Activated CD4-positive, alpha-beta T cell treated with anti-CD3 and anti-CD28 coated beads, Interleukin-2, amount 10 ng/mL, durations not matched to agents 24 days and 14 days (primary cell): Measurements from ENCODE around the gene QSOX2. TPM values are rescaled to one million over a fixed set of nuclear protein-coding genes. Genes with fewer than 3 reads are reported as not detected.

Experiments used
- DNase-seq: peaks from one replicate; pipeline ENCODE4 v3.0.0; 2022
- H3K27ac Mint-ChIP-seq: one replicate; pipeline ENCODE4 v1.8.0; 2022; ENCODE audit warnings: mild to moderate bottlenecking, mixed read lengths
- H3K27me3 Mint-ChIP-seq: one replicate; pipeline ENCODE4 v1.8.0; 2022; ENCODE audit warnings: mixed read lengths
- H3K36me3 Mint-ChIP-seq: one replicate; pipeline ENCODE4 v1.8.0; 2022; ENCODE audit warnings: low read depth, mild to moderate bottlenecking, mixed read lengths
- H3K4me1 Mint-ChIP-seq: one replicate; pipeline ENCODE4 v1.8.0; 2021; ENCODE audit warnings: mixed read lengths
- H3K4me3 Mint-ChIP-seq: one replicate; pipeline ENCODE4 v1.8.0; 2022; ENCODE audit warnings: mild to moderate bottlenecking, moderate library complexity, mixed read lengths
- H3K9me3 Mint-ChIP-seq: one replicate; pipeline ENCODE4 v1.8.0; 2021; ENCODE audit warnings: mixed read lengths
- intact Hi-C: fragments of 100-400 bp; cut with micrococcal nuclease; formaldehyde crosslinking; loops from one replicate; pipeline ENCODE4 v1.15.1; 2023
- total RNA-seq: library from RNA; stranded (reverse); gene quantifications from 2 replicates; pipeline ENCODE4 v1.2.3, GENCODE V29; 2022

Gene QSOX2
- total RNA-seq, 1 donor from 2014 or later = 28.0 TPM

GRCh38 chr9:136255166-136255538 lies 9.5 kb upstream of the QSOX2 start:
- Mint-ChIP-seq H3K4me1 (no peaks in the 10 kb centered on the region), H3K4me3 (no peak overlapping the region), H3K27me3 (no peaks in the 10 kb centered on the region), H3K27ac (no peak overlapping the region), H3K9me3 (no peaks in the 10 kb centered on the region), H3K36me3 (no peaks in the 10 kb centered on the region)
- DNase-seq = no peak
- intact Hi-C loops = no loop called here

GRCh38 chr9:136254381-136255165 lies 9.0 kb upstream of the QSOX2 start:
- DNase-seq = no peak
- H3K4me3 Mint-ChIP-seq = no peak overlapping the region
- no peaks in the 10 kb centered on the region for H3K27me3 Mint-ChIP-seq
- H3K4me1 Mint-ChIP-seq = no peaks in the 10 kb centered on the region
- H3K27ac Mint-ChIP-seq = no peak overlapping the region
- H3K9me3 Mint-ChIP-seq = no peaks in the 10 kb centered on the region
- intact Hi-C loops = no loop called here
- no peaks in the 10 kb centered on the region for H3K36me3 Mint-ChIP-seq

DNA sequence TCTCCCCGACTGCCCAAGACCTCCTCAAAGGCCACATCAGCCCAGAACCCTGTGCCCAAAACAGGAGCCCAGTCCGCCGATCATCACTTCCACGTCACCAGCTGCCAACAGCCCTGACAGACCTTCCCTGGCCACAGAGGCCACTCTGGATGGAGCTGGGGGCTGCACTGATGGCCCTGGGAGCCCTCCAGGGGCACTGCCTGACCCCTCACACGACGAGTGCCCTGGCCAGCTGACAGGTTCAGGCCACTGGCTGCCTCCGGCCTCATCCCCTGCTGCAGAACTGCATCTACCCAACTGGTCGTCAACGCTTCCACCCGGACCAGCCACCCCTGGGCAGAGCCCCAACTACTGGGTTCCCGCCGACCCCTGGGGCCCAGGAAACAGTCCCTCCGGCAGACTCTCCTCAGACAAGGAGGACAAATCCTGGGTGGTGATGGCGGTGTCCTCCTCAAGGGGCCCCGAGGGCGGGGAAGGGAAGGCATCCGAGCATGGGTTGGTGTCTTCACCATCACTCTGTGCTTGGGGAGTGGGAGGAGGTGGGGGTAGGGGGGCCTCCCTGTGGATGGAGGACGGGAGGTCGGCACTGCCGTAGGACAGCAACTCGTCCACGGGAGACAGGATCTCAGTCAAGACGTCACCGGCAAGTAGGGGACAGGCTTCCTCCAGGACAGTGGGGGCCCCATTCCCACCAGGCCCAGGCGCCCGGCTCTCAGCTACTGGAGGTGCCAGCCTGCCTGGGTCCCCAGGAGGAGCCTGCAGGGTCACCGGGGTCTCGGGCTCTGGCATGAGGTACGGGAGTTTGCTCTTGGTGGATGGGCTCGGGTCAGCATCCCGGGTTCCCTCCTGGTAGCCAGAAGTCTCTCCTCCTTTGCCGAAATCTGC lies 7.9 kb upstream of the QSOX2 start:
- intact Hi-C loops = no loop called here
- no peak for DNase-seq
- Mint-ChIP-seq H3K27me3 (no peaks in the 10 kb centered on the region), H3K4me1 (no peaks in the 10 kb centered on the region), H3K36me3 (no peaks in the 10 kb centered on the region), H3K27ac (no peak overlapping the region), H3K9me3 (no peaks in the 10 kb centered on the region), H3K4me3 (no peak overlapping the region)

DNA sequence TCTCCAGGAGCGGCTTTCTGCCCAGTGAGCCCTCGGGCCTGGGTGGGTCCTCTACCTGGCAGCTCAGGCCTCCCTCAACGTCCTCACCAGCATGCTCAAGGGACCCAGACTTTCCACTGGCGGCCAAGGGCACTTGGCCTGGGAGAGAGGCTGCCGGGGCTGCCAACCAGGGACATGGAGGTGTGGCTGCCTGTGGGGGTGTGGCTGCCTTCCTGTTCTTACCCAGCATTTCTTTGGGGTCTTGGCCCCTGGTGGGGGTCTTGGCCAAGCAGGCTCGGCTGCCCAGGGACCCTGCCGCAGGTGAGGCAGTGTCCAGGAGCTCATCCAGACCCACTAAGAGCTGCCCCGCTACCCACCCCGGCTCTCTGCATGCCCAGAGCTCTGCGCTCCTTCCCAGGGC lies 7.2 kb upstream of the QSOX2 start:
- H3K9me3 Mint-ChIP-seq = no peaks in the 10 kb centered on the region
- H3K4me3 Mint-ChIP-seq = no peak overlapping the region
- H3K27me3 Mint-ChIP-seq = no peaks in the 10 kb centered on the region
- intact Hi-C loops = no loop called here
- no peaks in the 10 kb centered on the region for H3K36me3 Mint-ChIP-seq
- H3K4me1 Mint-ChIP-seq = no peaks in the 10 kb centered on the region
- no peak overlapping the region for H3K27ac Mint-ChIP-seq
- no peak for DNase-seq

- intact Hi-C loops = no loop called here
- no peak overlapping the region for H3K27ac Mint-ChIP-seq
- no peak overlapping the region for H3K4me3 Mint-ChIP-seq
- no peak for DNase-seq
- H3K36me3 Mint-ChIP-seq = no peaks in the 10 kb centered on the region
- H3K9me3 Mint-ChIP-seq = no peaks in the 10 kb centered on the region
- H3K27me3 Mint-ChIP-seq = peaks cover 4% of the 10 kb centered on the region
- H3K4me1 Mint-ChIP-seq = no peaks in the 10 kb centered on the region
These were observed 6.7 kb upstream of the QSOX2 start for GRCh38 chr9:136252281-136252680.

DNA sequence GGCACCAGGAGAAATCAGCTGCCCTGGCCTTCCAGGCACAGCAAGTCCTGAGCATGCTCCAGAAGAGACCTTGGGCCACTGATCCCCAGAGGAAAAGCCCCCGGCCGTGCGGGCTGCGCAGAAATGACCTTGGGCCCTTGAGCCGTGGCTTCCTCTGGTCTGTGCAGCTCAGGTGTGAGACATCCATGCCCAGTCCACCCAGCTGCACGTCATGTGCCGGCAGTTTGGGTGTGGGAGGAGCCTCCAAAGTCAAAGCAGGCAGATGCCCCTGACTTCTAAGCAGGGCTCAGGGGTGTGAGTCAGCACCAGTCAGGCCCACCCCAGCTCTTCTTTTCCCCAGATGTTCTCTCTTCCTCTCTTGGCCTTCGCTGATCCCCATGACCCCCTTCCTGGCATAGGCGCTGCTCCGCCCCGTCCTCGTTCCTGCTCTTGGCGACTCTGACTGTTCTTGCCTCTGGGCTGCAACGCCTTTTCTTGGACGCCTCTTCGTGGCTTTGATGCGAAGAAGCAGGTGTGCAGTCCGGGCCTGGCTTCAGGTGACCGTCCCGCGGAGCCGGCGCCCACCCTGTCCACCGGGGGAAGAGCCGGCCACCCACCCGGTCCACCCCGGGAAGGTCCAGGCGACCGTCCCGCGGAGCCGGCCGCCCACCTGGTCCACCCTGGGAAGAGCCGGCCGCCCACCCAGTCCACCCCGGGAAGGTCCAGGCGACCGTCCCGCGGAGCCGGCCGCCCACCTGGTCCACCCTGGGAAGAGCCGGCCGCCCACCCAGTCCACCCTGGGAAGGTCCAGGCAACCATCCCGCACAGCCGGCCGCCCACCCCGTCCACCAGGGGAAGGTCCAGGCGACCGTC lies 5.9 kb upstream of the QSOX2 start:
- Mint-ChIP-seq H3K36me3 (no peaks in the 10 kb centered on the region), H3K9me3 (no peaks in the 10 kb centered on the region), H3K4me1 (no peaks in the 10 kb centered on the region), H3K4me3 (no peak overlapping the region), H3K27ac (no peak overlapping the region), H3K27me3 (peaks cover 4% of the 10 kb centered on the region)
- DNase-seq = no peak
- intact Hi-C loops = no loop called here

DNA sequence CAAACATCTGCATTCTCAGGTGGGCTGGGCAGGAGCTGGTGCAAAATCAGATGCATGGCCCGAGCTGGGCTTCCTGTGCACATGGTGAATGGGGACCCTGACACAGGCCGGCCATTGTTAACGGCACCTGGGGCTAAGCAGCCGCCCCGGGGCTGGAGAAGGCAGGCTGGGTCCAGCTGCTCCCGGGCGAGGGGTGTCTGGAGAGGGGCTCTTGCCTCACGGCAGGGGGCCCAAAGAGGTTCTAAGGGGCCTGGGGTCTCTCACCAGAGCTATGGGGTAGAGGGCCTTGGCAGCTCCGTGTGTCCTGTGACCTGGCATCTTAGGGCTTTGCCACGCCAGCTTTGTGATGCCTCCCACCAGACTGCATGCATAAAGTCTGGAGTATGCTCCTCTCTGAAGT lies 5.1 kb upstream of the QSOX2 start:
- Mint-ChIP-seq H3K36me3 (no peaks in the 10 kb centered on the region), H3K4me3 (no peak overlapping the region), H3K27ac (no peak overlapping the region), H3K9me3 (no peaks in the 10 kb centered on the region), H3K4me1 (peaks cover 4% of the 10 kb centered on the region), H3K27me3 (peaks cover 4% of the 10 kb centered on the region)
- DNase-seq = no peak
- intact Hi-C loops = no loop called here

DNA sequence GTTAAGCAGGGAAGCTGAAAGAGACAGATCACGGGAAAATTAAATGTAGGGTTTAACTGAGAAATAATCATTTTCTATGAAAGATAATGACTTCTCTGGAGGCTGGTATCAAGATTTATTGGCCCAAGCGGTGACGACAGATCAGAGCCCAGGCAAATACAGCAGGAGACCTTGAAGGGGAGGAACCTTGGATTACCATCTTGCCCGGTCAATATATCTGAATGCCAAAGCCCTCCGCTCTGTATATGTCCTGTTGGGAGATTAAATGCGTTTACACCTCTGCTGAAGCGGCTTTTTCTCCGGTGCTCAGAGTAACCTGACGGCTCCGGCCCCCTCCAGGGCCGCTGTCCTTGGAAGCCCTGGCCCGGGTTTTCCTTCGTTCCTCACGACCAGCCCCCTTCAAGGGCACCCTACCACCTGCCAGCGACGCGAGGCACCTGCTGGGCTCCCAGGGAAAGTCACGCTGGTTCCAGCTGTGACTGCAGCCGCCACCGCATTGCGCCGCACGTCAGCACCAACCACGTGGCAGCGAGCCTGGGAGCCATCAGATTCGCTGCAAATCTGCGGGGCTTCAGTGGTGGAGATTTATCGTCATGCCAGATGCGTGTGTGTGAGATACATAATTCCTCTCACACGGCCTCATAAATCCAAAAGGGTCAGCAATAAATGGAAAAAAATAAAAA lies 4.4 kb upstream of the QSOX2 start:
- Mint-ChIP-seq H3K4me3 (no peak overlapping the region), H3K4me1 (peaks cover 5% of the 10 kb centered on the region), H3K36me3 (no peaks in the 10 kb centered on the region), H3K27me3 (peaks cover 4% of the 10 kb centered on the region), H3K27ac (no peak overlapping the region), H3K9me3 (no peaks in the 10 kb centered on the region)
- intact Hi-C loops = loop anchor here (5.0 to 10.0 kb wide), 2 partner anchors 162 to 285 kb away; partner anchors contain the start of genes ENTR1, PMPCA and UBAC1
- DNase-seq = no peak

- no peak for DNase-seq
- Mint-ChIP-seq H3K9me3 (no peaks in the 10 kb centered on the region), H3K4me1 (peaks cover 13% of the 10 kb centered on the region), H3K4me3 (no peak overlapping the region), H3K27ac (no peak overlapping the region), H3K36me3 (peaks cover 4% of the 10 kb centered on the region), H3K27me3 (peaks cover 4% of the 10 kb centered on the region)
- intact Hi-C loops = loop anchor here (5.0 to 10.0 kb wide), 2 partner anchors 163 to 284 kb away; partner anchors contain the start of genes ENTR1, PMPCA and UBAC1
These were observed 3.6 kb upstream of the QSOX2 start for GRCh38 chr9:136248951-136249876.

GRCh38 chr9:136247947-136248637 lies 2.5 kb upstream of the QSOX2 start:
- H3K36me3 Mint-ChIP-seq = peaks cover 8% of the 10 kb centered on the region

GRCh38 chr9:136247551-136247916 lies 1.9 kb upstream of the QSOX2 start:
- DNase-seq = no peak
- Mint-ChIP-seq H3K4me1 (peaks cover 28% of the 10 kb centered on the region), H3K4me3 (no peak overlapping the region), H3K27me3 (peaks cover 4% of the 10 kb centered on the region), H3K36me3 (peaks cover 8% of the 10 kb centered on the region), H3K9me3 (no peaks in the 10 kb centered on the region), H3K27ac (no peak overlapping the region)
- intact Hi-C loops = loop anchor here (5.0 to 10.0 kb wide), 2 partner anchors 165 to 283 kb away; partner anchors contain the start of genes ENTR1, PMPCA and UBAC1

More at GRCh38 chr9:136247947-136248637, 2.5 kb upstream of the QSOX2 start:
- intact Hi-C loops = loop anchor here (5.0 to 10.0 kb wide), 2 partner anchors 164 to 283 kb away; partner anchors contain the start of genes ENTR1, PMPCA and UBAC1
- Mint-ChIP-seq H3K4me1 (peaks cover 24% of the 10 kb centered on the region), H3K27me3 (peaks cover 4% of the 10 kb centered on the region), H3K27ac (no peak overlapping the region), H3K9me3 (no peaks in the 10 kb centered on the region), H3K4me3 (no peak overlapping the region)
- DNase-seq = no peak
